Suppressor macrophage treated with lipopolysaccharide for 1 hour (primary cell): Measurements from ENCODE around the gene CC2D2A.
"Not testable (repeated sequence)": the region's sequence is repeated elsewhere in the genome, so short reads cannot be mapped to it uniquely, and the experiment has no call there.

Source experiments
- DNase-seq, 3 donors: peaks; one replicate each; pipeline ENCODE4 v3.0.0-alpha.2; 2020 to 2022

The CC2D2A gene

GRCh38 chr4:15517681-15518080, 48.0 kb downstream of the CC2D2A start:
- not testable (repeated sequence) for DNase-seq

- DNase-seq = no peak
These were observed 51.9 kb downstream of the CC2D2A start for GRCh38 chr4:15521442-15522039.

- peak in 1 of 3 donors; percentile 16 for DNase-seq
These were observed 55.4 kb downstream of the CC2D2A start for GRCh38 chr4:15525080-15525479.

GRCh38 chr4:15526924-15527592, 57.4 kb downstream of the CC2D2A start:
- DNase-seq = peak in 1 of 3 donors; percentile 5

- no peak for DNase-seq
These were observed 62.1 kb downstream of the CC2D2A start for GRCh38 chr4:15531792-15532191.

GRCh38 chr4:15533817-15534216, 64.1 kb downstream of the CC2D2A start:
- no peak for DNase-seq

GRCh38 chr4:15535599-15535998, 65.9 kb downstream of the CC2D2A start:
- no peak for DNase-seq

GRCh38 chr4:15536552-15537499, 67.1 kb downstream of the CC2D2A start:
- DNase-seq = no peak

- DNase-seq = no peak
These were observed 72.3 kb downstream of the CC2D2A start for GRCh38 chr4:15541941-15542340.

- DNase-seq = no peak
These were observed 73.1 kb downstream of the CC2D2A start for GRCh38 chr4:15542760-15543159.

GRCh38 chr4:15543537-15544247, 74.0 kb downstream of the CC2D2A start:
- no peak for DNase-seq

GRCh38 chr4:15544248-15544729, 74.6 kb downstream of the CC2D2A start:
- no peak for DNase-seq

GRCh38 chr4:15545371-15545770, 75.7 kb downstream of the CC2D2A start:
- no peak for DNase-seq

GRCh38 chr4:15547392-15547791, 77.7 kb downstream of the CC2D2A start:
- no peak for DNase-seq

- DNase-seq = no peak
These were observed 80.8 kb downstream of the CC2D2A start for GRCh38 chr4:15550491-15550890.

GRCh38 chr4:15551740-15552446, 82.2 kb downstream of the CC2D2A start:
- no peak for DNase-seq

GRCh38 chr4:15552557-15553362, 83.1 kb downstream of the CC2D2A start:
- DNase-seq = peak in 1 of 3 donors; percentile 4

- no peak for DNase-seq
These were observed 86.9 kb downstream of the CC2D2A start for GRCh38 chr4:15556511-15557092.

GRCh38 chr4:15557786-15558550, 88.3 kb downstream of the CC2D2A start:
- DNase-seq = no peak

- DNase-seq = no peak
These were observed 88.9 kb downstream of the CC2D2A start for GRCh38 chr4:15558561-15558960.
